HUES48 (cell line): ENCODE data around the gene HAUS1.
"Not testable (repeated sequence)": the region's sequence is repeated elsewhere in the genome, so short reads cannot be mapped to it uniquely, and the experiment has no call there.

Experiments used
- H3K27ac ChIP-seq: one replicate; pipeline ENCODE4 v1.7.0; 2013; ENCODE audit warnings: low read depth, low read length, inconsistent platforms
- H3K27me3 ChIP-seq: 2 replicates; pipeline ENCODE4 v1.6.1; 2013; ENCODE audit warnings: mild to moderate bottlenecking, low read length; ENCODE audit not compliant: control insufficient read depth, insufficient read depth
- H3K36me3 ChIP-seq: 2 replicates; pipeline ENCODE4 v1.6.1; 2013; ENCODE audit warnings: low read length; ENCODE audit not compliant: control insufficient read depth, insufficient read depth
- H3K4me1 ChIP-seq: 2 replicates; pipeline ENCODE4 v1.6.1; 2013; ENCODE audit warnings: mild to moderate bottlenecking, low read length; ENCODE audit not compliant: control insufficient read depth, insufficient read depth
- H3K4me3 ChIP-seq: 2 replicates; pipeline ENCODE4 v1.5.1; 2013; ENCODE audit warnings: mild to moderate bottlenecking, low read depth, low read length
- H3K9ac ChIP-seq: 2 replicates; pipeline ENCODE4 v1.6.1; 2013; ENCODE audit warnings: mild to moderate bottlenecking, low read depth, low read length, moderate library complexity
- H3K9me3 ChIP-seq: 2 replicates; pipeline ENCODE4 v1.6.1; 2013; ENCODE audit warnings: low read length; ENCODE audit not compliant: control insufficient read depth, insufficient read depth

The HAUS1 gene

DNA sequence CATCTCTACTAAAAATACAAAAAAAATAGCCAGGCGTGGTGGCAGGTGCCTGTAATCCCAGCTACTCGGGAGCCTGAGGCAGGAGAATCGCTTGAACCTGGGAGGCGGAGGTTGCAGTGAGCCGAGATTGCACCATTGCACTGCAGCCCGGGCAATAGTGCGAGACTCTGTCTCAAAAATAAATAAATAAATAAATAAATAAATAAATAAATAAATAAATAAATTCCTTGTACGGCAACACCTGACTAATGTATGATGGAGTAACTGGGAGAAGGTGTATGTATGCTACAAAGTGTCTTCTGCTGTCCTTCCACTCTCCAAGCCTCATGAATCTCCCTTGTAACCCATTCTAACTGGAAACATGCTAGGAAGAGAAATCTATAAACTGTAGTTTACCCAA, 26.4 kb downstream of the HAUS1 start:
- not testable (repeated sequence) for H3K9ac ChIP-seq, H3K4me1 ChIP-seq, H3K27ac ChIP-seq, H3K27me3 ChIP-seq, H3K4me3 ChIP-seq, H3K9me3 ChIP-seq
- peaks cover 43% of the 10 kb centered on the region for H3K36me3 ChIP-seq

DNA sequence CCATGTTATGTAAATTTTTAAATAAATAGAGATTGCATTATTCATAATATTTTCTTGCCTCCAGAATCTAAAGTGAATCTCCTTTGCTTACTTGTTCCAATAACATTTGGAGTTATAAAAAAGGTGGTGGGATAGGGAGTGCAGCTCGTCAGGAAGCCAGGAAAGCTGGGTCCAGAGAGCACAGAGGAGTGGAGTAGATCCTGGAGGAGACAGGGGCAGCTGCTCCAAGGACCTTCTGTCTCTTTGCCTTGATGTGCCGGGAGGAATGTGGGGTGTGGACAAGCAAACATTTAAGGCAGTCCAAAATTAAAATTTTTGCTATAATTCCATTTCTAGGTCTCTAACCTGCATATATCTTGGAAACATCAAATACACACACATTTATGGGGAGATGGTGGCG, 29.3 kb downstream of the HAUS1 start:
- Histone ChIP-seq H3K27ac (no peak overlapping the region), H3K36me3 (peaks cover 17% of the 10 kb centered on the region), H3K9me3 (no peaks in the 10 kb centered on the region), H3K4me3 (no peak overlapping the region), H3K9ac (no peak overlapping the region), H3K4me1 (peaks cover 6% of the 10 kb centered on the region), H3K27me3 (no peaks in the 10 kb centered on the region)

DNA sequence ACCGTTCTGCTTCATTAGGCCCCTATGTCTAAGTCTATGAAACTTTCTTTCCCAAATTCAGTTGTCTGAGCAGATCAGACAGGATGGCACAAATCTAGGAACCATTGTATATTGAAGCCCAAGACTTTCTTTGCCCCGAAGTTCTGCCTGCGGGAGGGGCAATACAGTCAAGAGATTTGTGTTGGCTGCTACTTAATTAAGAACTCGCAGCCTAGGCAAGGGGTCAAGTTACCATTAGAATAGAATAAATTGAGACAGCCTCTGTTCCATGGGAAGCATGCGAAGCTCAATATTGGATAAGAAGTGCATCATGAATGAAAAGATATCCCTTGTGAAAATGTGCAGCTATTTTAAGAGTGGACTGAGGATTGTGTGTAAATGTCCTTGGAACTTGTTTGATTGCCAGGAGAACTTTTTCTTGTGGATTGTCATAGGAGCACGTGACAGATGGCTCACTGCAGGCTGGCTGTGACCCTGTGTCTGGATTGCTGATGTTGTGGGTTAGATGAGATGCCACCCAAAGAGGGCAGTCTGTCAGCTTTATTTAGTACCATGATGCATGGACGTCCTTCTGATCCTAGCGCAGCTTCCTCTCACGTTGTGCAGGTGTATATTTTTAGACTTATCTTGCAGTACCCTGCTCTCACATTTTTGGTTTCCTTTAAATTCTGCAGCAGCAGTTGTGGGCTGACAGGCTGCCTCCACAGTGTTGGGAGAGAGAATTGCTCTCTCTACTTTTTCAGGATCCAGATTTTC, 30.9 kb downstream of the HAUS1 start:
- H3K27me3 ChIP-seq = no peaks in the 10 kb centered on the region
- no peak overlapping the region for H3K4me3 ChIP-seq
- peaks cover 6% of the 10 kb centered on the region for H3K4me1 ChIP-seq
- peaks cover 2% of the 10 kb centered on the region; the same call in 1 of the 2 replicates for H3K36me3 ChIP-seq
- H3K9me3 ChIP-seq = no peaks in the 10 kb centered on the region
- no peak overlapping the region for H3K9ac ChIP-seq
- H3K27ac ChIP-seq = no peak overlapping the region

DNA sequence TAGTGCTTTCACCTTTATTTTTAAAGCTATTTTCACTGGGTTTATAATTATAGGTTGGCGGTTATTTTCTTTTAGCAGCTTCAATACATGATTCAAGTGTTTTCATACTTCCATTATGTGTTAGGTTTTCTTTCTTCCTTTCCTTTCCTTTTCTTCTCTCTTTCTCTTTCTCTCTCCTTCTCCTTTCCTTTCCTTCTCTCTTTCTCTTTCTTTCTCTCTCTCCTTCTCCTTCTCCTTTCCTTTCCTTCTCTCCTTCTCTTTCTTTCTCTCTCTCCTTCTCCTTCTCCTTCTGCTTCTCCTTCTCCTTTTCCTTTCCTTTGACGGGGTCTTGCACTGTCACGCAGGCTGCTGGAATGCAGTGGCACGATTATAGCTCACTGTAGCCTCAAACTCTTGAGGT, 36.0 kb downstream of the HAUS1 start:
- no peaks in the 10 kb centered on the region for H3K9me3 ChIP-seq
- no peak overlapping the region for H3K4me3 ChIP-seq
- H3K27me3 ChIP-seq = no peaks in the 10 kb centered on the region
- no peak overlapping the region for H3K9ac ChIP-seq
- H3K4me1 ChIP-seq = peaks cover 6% of the 10 kb centered on the region
- no peak overlapping the region for H3K27ac ChIP-seq
- H3K36me3 ChIP-seq = no peaks in the 10 kb centered on the region

DNA sequence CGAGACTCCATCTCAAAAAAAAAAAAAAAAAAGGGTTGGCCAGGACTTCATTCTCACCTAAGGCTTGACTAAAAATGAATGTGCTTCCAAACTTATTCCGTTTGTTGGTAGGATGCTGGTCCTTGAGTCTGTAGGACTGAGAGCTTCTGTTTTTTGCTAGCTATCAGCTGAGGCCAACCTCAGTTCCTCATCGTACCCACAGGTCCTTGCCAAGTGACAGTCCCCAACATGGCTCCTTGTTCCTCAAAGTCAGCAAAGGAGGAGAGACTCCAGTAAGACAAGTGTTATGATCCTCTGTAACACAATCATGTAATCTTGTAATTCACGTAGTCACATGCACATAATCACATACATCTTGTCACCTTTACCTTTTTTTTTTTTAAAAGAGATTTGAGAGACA, 37.0 kb downstream of the HAUS1 start:
- Histone ChIP-seq H3K4me1 (peaks cover 6% of the 10 kb centered on the region), H3K27me3 (no peaks in the 10 kb centered on the region), H3K36me3 (no peaks in the 10 kb centered on the region), H3K9me3 (no peaks in the 10 kb centered on the region), H3K4me3 (no peak overlapping the region), H3K27ac (no peak overlapping the region), H3K9ac (no peak overlapping the region)

DNA sequence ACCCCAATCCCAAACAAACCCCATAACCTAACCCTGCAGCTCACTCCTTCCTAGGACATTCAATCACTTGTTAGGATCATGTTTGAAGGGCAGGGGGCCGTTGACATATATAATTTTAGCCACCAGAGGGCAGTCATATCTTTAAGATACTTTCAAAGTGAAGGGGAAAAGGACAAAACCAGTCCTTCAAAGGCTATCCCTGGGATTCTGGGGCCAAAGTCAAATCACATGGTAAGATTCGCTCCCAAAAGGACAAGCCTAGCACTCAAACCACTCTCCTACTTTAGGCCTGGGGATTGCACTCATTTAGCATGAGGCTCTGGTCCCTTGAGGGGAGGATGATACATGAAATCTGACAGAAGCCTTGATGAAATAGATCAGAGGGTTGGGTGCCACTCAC, 44.6 kb downstream of the HAUS1 start:
- H3K9me3 ChIP-seq = no peaks in the 10 kb centered on the region
- no peaks in the 10 kb centered on the region for H3K36me3 ChIP-seq
- H3K9ac ChIP-seq = no peak overlapping the region
- H3K27ac ChIP-seq = no peak overlapping the region
- H3K4me1 ChIP-seq = peaks cover 15% of the 10 kb centered on the region
- H3K4me3 ChIP-seq = no peak overlapping the region
- H3K27me3 ChIP-seq = no peaks in the 10 kb centered on the region

DNA sequence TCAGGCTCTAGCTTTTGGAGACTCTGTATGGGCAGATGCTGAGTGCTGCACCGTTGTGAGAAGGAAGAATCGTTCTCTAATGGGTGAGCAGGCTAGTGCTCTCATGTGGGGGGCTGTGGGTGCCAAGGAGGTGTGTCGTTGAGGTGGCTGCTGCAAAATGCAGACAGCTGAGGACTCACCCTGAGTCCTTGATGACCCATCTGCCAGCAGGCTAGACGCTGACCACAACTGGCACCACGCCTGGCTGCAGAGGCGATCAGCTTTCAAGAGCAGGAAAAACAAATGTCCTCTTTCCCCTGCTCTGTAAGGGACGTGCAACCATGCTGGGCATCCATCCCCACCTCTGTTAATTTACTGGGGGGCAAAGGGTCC, 48.2 kb downstream of the HAUS1 start:
- no peaks in the 10 kb centered on the region for H3K36me3 ChIP-seq
- H3K27me3 ChIP-seq = no peaks in the 10 kb centered on the region
- no peak overlapping the region for H3K4me3 ChIP-seq
- no peaks in the 10 kb centered on the region for H3K9me3 ChIP-seq
- no peak overlapping the region for H3K27ac ChIP-seq
- peaks cover 15% of the 10 kb centered on the region for H3K4me1 ChIP-seq
- H3K9ac ChIP-seq = no peak overlapping the region

DNA sequence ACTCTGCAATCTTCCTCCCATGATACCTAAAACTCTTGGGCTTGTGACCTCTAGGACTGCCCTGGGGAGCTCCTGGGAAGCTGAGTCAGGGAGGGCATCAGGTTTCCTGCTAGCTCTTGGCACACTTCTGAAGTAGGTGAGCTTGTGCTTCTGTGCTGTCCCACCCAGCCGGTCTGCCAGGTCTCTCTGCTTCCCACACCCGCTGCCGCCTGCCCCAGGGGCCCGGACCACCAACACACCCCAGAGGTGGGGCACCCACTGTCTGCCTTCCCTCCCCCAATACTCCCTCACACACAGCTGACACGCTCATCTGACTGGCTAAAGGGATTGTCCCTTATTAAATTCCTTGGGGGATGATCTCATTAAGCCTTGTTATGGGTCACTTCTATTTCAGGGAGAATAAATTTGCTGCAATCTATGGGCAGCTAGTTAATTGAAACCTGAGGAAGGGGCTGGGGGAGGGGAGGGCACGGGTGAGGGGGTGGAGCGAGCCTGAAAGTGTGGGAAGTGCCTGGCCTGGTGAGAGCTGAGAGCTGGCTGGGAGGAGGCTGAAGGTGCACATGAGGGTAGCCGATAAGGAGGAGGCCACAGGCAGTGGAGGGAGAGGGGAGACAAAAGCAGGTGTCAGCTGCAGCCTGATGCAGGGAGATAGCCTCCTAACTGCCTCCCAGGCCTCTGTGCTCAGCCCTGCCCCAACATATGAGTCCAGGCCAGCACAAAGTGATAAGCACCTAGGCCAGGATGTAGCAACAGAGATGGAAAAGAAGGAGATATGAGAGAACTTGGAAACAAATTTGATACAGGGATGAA, 48.8 kb downstream of the HAUS1 start:
- Histone ChIP-seq H3K27me3 (no peaks in the 10 kb centered on the region), H3K9me3 (no peaks in the 10 kb centered on the region), H3K9ac (no peak overlapping the region), H3K4me1 (peaks cover 15% of the 10 kb centered on the region), H3K27ac (no peak overlapping the region), H3K36me3 (no peaks in the 10 kb centered on the region), H3K4me3 (0 out of 2 replicates have a peak overlapping the region, but pooled peaks have one; percentile 6)

DNA sequence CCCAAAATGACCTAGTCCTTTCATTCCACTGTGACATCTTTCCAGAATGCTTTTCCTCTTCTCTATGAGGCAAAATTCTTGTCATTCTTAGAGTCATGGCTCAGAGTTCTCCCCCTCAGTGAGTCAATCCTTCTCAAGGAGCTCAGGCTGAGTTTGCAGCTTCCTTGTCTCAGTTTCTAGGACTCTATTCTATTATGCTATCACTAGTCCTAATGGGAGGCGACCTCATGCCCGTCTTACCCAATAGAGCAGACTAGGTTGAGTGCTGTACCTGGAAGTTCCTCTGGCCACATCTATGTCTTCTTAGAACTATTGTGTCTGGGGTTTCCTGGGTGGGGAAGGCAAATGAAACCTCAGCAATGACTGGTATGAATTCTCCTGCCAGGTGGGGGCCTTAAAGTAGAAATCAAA, 51.5 kb downstream of the HAUS1 start:
- no peaks in the 10 kb centered on the region for H3K27me3 ChIP-seq
- no peak overlapping the region for H3K9ac ChIP-seq
- no peaks in the 10 kb centered on the region for H3K36me3 ChIP-seq
- peak overlapping the region; percentile 16 for H3K27ac ChIP-seq
- no peak overlapping the region for H3K4me3 ChIP-seq
- H3K9me3 ChIP-seq = no peaks in the 10 kb centered on the region
- peaks cover 19% of the 10 kb centered on the region for H3K4me1 ChIP-seq

DNA sequence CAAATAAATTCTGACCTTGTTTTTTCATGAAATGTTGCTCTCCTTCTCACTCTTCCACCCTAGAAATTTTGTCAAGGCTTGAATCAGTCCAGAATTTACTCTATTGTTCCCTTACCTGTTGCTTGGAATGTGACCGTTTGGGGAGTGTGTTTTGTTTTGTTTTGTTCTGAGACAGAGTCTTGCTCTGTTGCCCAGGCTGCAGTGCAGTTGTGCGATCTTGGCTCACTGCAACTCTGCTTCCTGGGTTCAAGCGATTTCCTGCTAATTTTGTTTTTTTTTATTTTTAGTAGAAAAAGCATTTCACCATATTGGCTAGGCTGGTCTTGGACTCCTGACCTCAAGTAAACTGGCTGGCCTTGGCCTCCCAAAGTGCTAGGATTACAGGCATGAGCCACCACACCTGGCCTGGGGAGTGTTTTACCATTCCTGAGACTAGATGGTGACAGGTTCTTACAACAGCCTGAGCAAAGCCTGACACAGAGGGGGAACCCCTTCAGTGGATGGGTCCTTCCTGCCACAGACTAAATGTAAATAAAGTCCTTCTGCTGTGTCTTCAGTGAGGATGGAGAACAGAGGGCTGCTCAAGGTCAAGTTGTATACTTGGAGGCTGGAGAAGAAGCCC, 52.0 kb downstream of the HAUS1 start:
- Histone ChIP-seq H3K27me3 (no peaks in the 10 kb centered on the region), H3K36me3 (no peaks in the 10 kb centered on the region), H3K9ac (no peak overlapping the region), H3K27ac (no peak overlapping the region), H3K9me3 (no peaks in the 10 kb centered on the region), H3K4me1 (peaks cover 19% of the 10 kb centered on the region), H3K4me3 (no peak overlapping the region)

DNA sequence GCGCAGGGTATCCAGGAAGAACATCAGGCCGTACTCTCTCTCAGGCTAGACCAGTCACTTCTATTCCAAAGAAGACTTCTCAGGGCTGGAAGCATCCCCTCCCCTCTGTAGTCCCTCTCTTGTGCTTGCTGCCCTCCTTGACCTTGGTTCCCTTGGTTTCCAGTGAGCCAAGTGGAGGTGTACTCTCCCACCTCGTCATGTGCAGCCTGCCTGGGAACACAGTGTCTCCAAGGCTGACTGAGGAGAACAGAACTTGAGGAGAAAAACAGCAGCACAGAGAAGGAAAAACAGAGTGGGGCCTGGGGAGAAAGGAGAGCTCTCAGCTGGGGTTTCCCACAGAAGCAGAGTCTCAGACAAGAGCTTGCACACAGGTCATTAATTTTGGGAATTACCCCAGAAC, 52.7 kb downstream of the HAUS1 start:
- no peaks in the 10 kb centered on the region for H3K36me3 ChIP-seq
- H3K9ac ChIP-seq = no peak overlapping the region
- H3K27ac ChIP-seq = no peak overlapping the region
- H3K9me3 ChIP-seq = no peaks in the 10 kb centered on the region
- H3K4me1 ChIP-seq = peaks cover 19% of the 10 kb centered on the region
- H3K4me3 ChIP-seq = no peak overlapping the region
- no peaks in the 10 kb centered on the region for H3K27me3 ChIP-seq
